Neural cell (in vitro differentiated cells): ENCODE data around the gene NR2F1-AS1. TPM values are rescaled to one million over a fixed set of nuclear protein-coding genes. Genes with fewer than 3 reads are reported as not detected.
A peak's percentile ranks its signal among the peaks of the same experiment; 100 is the strongest.

Experiments
- H2AFZ ChIP-seq: fragments of 200-600, 300-800 bp; sonication (generic), shearing (Covaris generic); 2 replicates; pipeline ENCODE4 v1.6.0; 2014; ENCODE audit warnings: low read depth, mild to moderate bottlenecking, antibody characterized with exemption, low read length, moderate library complexity
- H3F3A ChIP-seq: fragments of 200-600 bp; shearing (Covaris generic); 2 replicates; pipeline ENCODE4 v1.6.1; 2016; ENCODE audit warnings: mild to moderate bottlenecking, moderate library complexity, mixed read lengths, antibody characterized with exemption, low read length; ENCODE audit not compliant: insufficient read depth, poor library complexity, severe bottlenecking
- H3K27ac ChIP-seq: fragments of 200-600, 300-800 bp; sonication (generic), shearing (Covaris generic); 2 replicates; pipeline ENCODE4 v1.5.1; 2014; ENCODE audit warnings: mild to moderate bottlenecking, low read length, moderate library complexity
- H3K27me3 ChIP-seq: fragments of 300-800, 200-600 bp; sonication (generic), shearing (Covaris generic); 2 replicates; pipeline ENCODE4 v1.6.0; 2014; ENCODE audit warnings: mild to moderate bottlenecking, low read depth, low read length, moderate library complexity; ENCODE audit not compliant: insufficient read depth
- H3K36me3 ChIP-seq: fragments of 300-800, 200-600 bp; sonication (generic), shearing (Covaris generic); 2 replicates; pipeline ENCODE4 v1.5.1; 2014; ENCODE audit warnings: mild to moderate bottlenecking, antibody characterized with exemption, low read length, moderate library complexity; ENCODE audit not compliant: insufficient read depth
- H3K4me2 ChIP-seq: fragments of 300-800, 200-600 bp; sonication (generic), shearing (Covaris generic); 2 replicates; pipeline ENCODE4 v1.6.0; 2014; ENCODE audit warnings: mild to moderate bottlenecking, low read length
- H3K4me3 ChIP-seq: fragments of 300-800, 200-600 bp; sonication (generic), shearing (Covaris generic); 2 replicates; pipeline ENCODE4 v1.5.1; 2014; ENCODE audit warnings: mild to moderate bottlenecking, low read length, moderate library complexity
- H3K79me2 ChIP-seq: fragments of 200-600 bp; shearing (Covaris generic); replicated peaks from 2 replicates; pipeline ENCODE4 v1.6.0; 2014; ENCODE audit warnings: mild to moderate bottlenecking, low read length, moderate library complexity; ENCODE audit not compliant: insufficient read depth
- H3K9ac ChIP-seq: fragments of 300-800, 200-600 bp; sonication (generic), shearing (Covaris generic); 2 replicates; pipeline ENCODE4 v1.6.1; 2016; ENCODE audit warnings: mild to moderate bottlenecking, low read length, mixed read lengths
- H3K9me2 ChIP-seq: fragments of 200-600 bp; shearing (Covaris generic); 2 replicates; pipeline ENCODE4 v1.6.1; 2016; ENCODE audit warnings: mild to moderate bottlenecking, low read length, mixed read lengths; ENCODE audit not compliant: insufficient read depth
- H3K9me3 ChIP-seq: fragments of 200-600, 300-800 bp; sonication (generic), shearing (Covaris generic); 2 replicates; pipeline ENCODE4 v1.6.1; 2016; ENCODE audit warnings: mild to moderate bottlenecking, mixed run types, low read length, moderate library complexity, mixed read lengths
- H4K20me1 ChIP-seq: fragments of 200-600 bp; shearing (Covaris generic); 2 replicates; pipeline ENCODE4 v1.6.1; 2016; ENCODE audit warnings: mild to moderate bottlenecking, mixed run types; ENCODE audit not compliant: insufficient read depth
- CTCF ChIP-seq: fragments of 450-650 bp; IDR thresholded peaks from 2 replicates; pipeline ENCODE4 v1.5.1; 2014; ENCODE audit warnings: antibody characterized with exemption, mild to moderate bottlenecking, moderate library complexity; ENCODE audit not compliant: poor library complexity, severe bottlenecking
- EP300 ChIP-seq: fragments of 450-650 bp; conservative IDR thresholded peaks from 2 replicates; pipeline ENCODE4 v1.6.1; 2014; ENCODE audit warnings: antibody characterized with exemption, mild to moderate bottlenecking, moderate library complexity; ENCODE audit not compliant: poor library complexity, severe bottlenecking
- EZH2 ChIP-seq: fragments of 200-600, 300-800 bp; shearing (Covaris generic), sonication (generic); IDR thresholded peaks from 2 replicates; pipeline ENCODE4 v1.6.1; 2014; ENCODE audit warnings: antibody characterized with exemption, low read length, borderline replicate concordance, mild to moderate bottlenecking; ENCODE audit not compliant: insufficient read depth, poor library complexity, severe bottlenecking
- MXI1 ChIP-seq: fragments of 450-650 bp; conservative IDR thresholded peaks from 2 replicates; pipeline ENCODE4 v1.6.1; 2014; ENCODE audit warnings: antibody characterized with exemption, mild to moderate bottlenecking; ENCODE audit not compliant: poor library complexity, severe bottlenecking
- POLR2AphosphoS5 ChIP-seq: IDR thresholded peaks from 2 replicates; pipeline ENCODE4 v1.6.1; 2012
- RAD21 ChIP-seq: fragments of 450-650 bp; conservative IDR thresholded peaks from 2 replicates; pipeline ENCODE4 v1.6.1; 2014; ENCODE audit warnings: antibody characterized with exemption, mild to moderate bottlenecking, moderate library complexity
- REST ChIP-seq: IDR thresholded peaks from 2 replicates; pipeline ENCODE4 v1.6.1; 2012; ENCODE audit warnings: borderline replicate concordance
- SMC3 ChIP-seq: fragments of 450-650 bp; conservative IDR thresholded peaks from 2 replicates; pipeline ENCODE4 v1.6.1; 2014; ENCODE audit warnings: antibody characterized with exemption, mild to moderate bottlenecking, moderate library complexity; ENCODE audit not compliant: poor library complexity
- TAF1 ChIP-seq: IDR thresholded peaks from 2 replicates; pipeline ENCODE4 v1.6.1; 2012; ENCODE audit warnings: low read depth
- polyA plus RNA-seq: library from polyadenylated mRNA; depleted of rRNA; stranded (reverse); fragments of >200 nt; gene quantifications from 2 replicates; pipeline ENCODE4 v1.2.3, GENCODE V29; 2014

The NR2F1-AS1 gene
- polyA plus RNA-seq, 1 donor from 2014 or later: 0.24 TPM

GRCh38 chr5:93582677-93583438 is 1.8 kb upstream of the NR2F1-AS1 start, which contains the start of gene NR2F1:
TSS of gene NR2F1 (plus strand) at chr5:93583222. CDS start at chr5:93585024, 1,802 bp downstream.
- TF ChIP-seq POLR2AphosphoS5 (peak; percentile 6), REST (no peak), EZH2 (no peak), TAF1 (no peak)
- Histone ChIP-seq H2AFZ (no peak within 1 kb of the TSS), H3K36me3 (no peaks in the 10 kb centered on the region), H3K27me3 (peaks cover 91% of the 10 kb centered on the region), H3K9ac (peak within 1 kb of the TSS; percentile 49), H3K4me3 (peak within 1 kb of the TSS; percentile 64), H3K79me2 (no peaks in the 10 kb centered on the region), H3K9me2 (no peaks in the 10 kb centered on the region), H3K4me2 (no peak within 1 kb of the TSS), H3F3A (peaks cover 5% of the 10 kb centered on the region), H3K27ac (no peak within 1 kb of the TSS), H4K20me1 (no peaks in the 10 kb centered on the region), H3K9me3 (peaks cover 2% of the 10 kb centered on the region)

- H3K27me3 ChIP-seq: peaks cover 91% of the 10 kb centered on the region
- no peak overlapping the region for H3K4me2 ChIP-seq
- H3K4me3 ChIP-seq: no peak overlapping the region
- no peaks in the 10 kb centered on the region for H3K79me2 ChIP-seq
- TF ChIP-seq REST (no peak), EP300 (no peak), CTCF (no peak), TAF1 (no peak), POLR2AphosphoS5 (no peak), EZH2 (no peak), MXI1 (no peak), SMC3 (no peak), RAD21 (no peak)
- no peak overlapping the region for H3K27ac ChIP-seq
- H3K9ac ChIP-seq: no peak overlapping the region
- no peaks in the 10 kb centered on the region for H3K9me2 ChIP-seq
- no peaks in the 10 kb centered on the region for H4K20me1 ChIP-seq
- no peaks in the 10 kb centered on the region for H3K36me3 ChIP-seq
- no peaks in the 10 kb centered on the region for H3K9me3 ChIP-seq
- peaks cover 5% of the 10 kb centered on the region for H3F3A ChIP-seq
- no peak overlapping the region for H2AFZ ChIP-seq
Observed at GRCh38 chr5:93582167-93582462, 1.1 kb upstream of the NR2F1-AS1 start.
